ENCODE data around the gene MAN1C1.

The MAN1C1 gene

GRCh38 chr1:25747046-25747719 lies 130.6 kb downstream of the MAN1C1 start:
- Histone ChIP-seq H3K27ac (ENCODE audit: low read length) (no peak overlapping the region), H3K4me3 (ENCODE audit: low read length) (no peak overlapping the region)

GRCh38 chr1:25748531-25749205 lies 132.1 kb downstream of the MAN1C1 start:
- H3K36me3 ChIP-seq (ENCODE audit: insufficient read depth, low read depth, low read length): no peaks in the 10 kb centered on the region
- peaks cover 25% of the 10 kb centered on the region; the same call in 1 of the 2 replicates for H3K4me1 ChIP-seq (ENCODE audit: insufficient read depth, low read length)
- no peaks in the 10 kb centered on the region for H3K9me3 ChIP-seq (ENCODE audit: insufficient read depth, low read depth, low read length)
- H3K4me3 ChIP-seq (ENCODE audit: low read length): no peak overlapping the region
- no peak overlapping the region for H3K27ac ChIP-seq (ENCODE audit: low read length)
- 0 out of 2 replicates have a peak overlapping the region, but pooled peaks have one; percentile 8 for H3K9ac ChIP-seq (ENCODE audit: low read depth, low read length)
- no peaks in the 10 kb centered on the region for H3K27me3 ChIP-seq (ENCODE audit: insufficient read depth, low read length)

More at GRCh38 chr1:25747046-25747719, 130.6 kb downstream of the MAN1C1 start:
- Histone ChIP-seq H3K9ac (ENCODE audit: low read depth, low read length) (no peak overlapping the region), H3K27me3 (ENCODE audit: insufficient read depth, low read length) (no peaks in the 10 kb centered on the region), H3K36me3 (ENCODE audit: insufficient read depth, low read depth, low read length) (no peaks in the 10 kb centered on the region), H3K9me3 (ENCODE audit: insufficient read depth, low read depth, low read length) (no peaks in the 10 kb centered on the region), H3K4me1 (ENCODE audit: insufficient read depth, low read length) (peaks cover 25% of the 10 kb centered on the region; the same call in 1 of the 2 replicates)

GRCh38 chr1:25750923-25751605 lies 134.5 kb downstream of the MAN1C1 start:
- Histone ChIP-seq H3K27me3 (ENCODE audit: insufficient read depth, low read length) (no peaks in the 10 kb centered on the region), H3K4me3 (ENCODE audit: low read length) (no peak overlapping the region), H3K9me3 (ENCODE audit: insufficient read depth, low read depth, low read length) (no peaks in the 10 kb centered on the region), H3K27ac (ENCODE audit: low read length) (no peak overlapping the region), H3K9ac (ENCODE audit: low read depth, low read length) (no peak overlapping the region), H3K4me1 (ENCODE audit: insufficient read depth, low read length) (peaks cover 15% of the 10 kb centered on the region; the same call in 1 of the 2 replicates), H3K36me3 (ENCODE audit: insufficient read depth, low read depth, low read length) (no peaks in the 10 kb centered on the region)

- Histone ChIP-seq H3K36me3 (ENCODE audit: insufficient read depth, low read depth, low read length) (no peaks in the 10 kb centered on the region), H3K4me1 (ENCODE audit: insufficient read depth, low read length) (no peaks in the 10 kb centered on the region), H3K9ac (ENCODE audit: low read depth, low read length) (no peak overlapping the region), H3K27ac (ENCODE audit: low read length) (no peak overlapping the region), H3K4me3 (ENCODE audit: low read length) (no peak overlapping the region), H3K9me3 (ENCODE audit: insufficient read depth, low read depth, low read length) (no peaks in the 10 kb centered on the region), H3K27me3 (ENCODE audit: insufficient read depth, low read length) (no peaks in the 10 kb centered on the region)
Measured at GRCh38 chr1:25754470-25755181, 138.0 kb downstream of the MAN1C1 start.

GRCh38 chr1:25755475-25756125 lies 139.0 kb downstream of the MAN1C1 start:
- H3K9me3 ChIP-seq (ENCODE audit: insufficient read depth, low read depth, low read length): no peaks in the 10 kb centered on the region

DNA sequence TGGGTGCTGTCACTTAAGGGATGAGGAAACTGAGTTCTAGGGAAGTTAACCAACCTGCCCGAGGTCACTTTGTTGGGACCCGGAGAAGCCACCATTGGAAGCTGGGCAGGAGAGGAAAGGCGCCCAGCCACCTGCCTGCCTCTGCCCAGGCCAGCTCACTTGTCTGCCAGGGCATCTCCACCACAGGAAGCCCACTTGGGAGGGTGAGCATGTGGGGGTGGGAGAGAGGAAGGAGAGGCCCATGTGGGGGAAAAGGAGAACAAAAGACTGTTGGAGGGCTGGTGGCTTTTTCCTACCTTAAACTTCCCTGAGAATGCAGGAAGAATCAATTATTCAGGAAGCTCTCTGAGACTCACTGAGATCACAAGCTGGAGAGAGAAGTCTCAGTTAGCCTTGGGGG lies 139.6 kb downstream of the MAN1C1 start:
- Histone ChIP-seq H3K9ac (ENCODE audit: low read depth, low read length) (no peak overlapping the region), H3K36me3 (ENCODE audit: insufficient read depth, low read depth, low read length) (no peaks in the 10 kb centered on the region), H3K4me1 (ENCODE audit: insufficient read depth, low read length) (no peaks in the 10 kb centered on the region), H3K27me3 (ENCODE audit: insufficient read depth, low read length) (no peaks in the 10 kb centered on the region), H3K4me3 (ENCODE audit: low read length) (no peak overlapping the region), H3K9me3 (ENCODE audit: insufficient read depth, low read depth, low read length) (no peaks in the 10 kb centered on the region), H3K27ac (ENCODE audit: low read length) (no peak overlapping the region)

More at GRCh38 chr1:25755475-25756125, 139.0 kb downstream of the MAN1C1 start:
- Histone ChIP-seq H3K27me3 (ENCODE audit: insufficient read depth, low read length) (no peaks in the 10 kb centered on the region), H3K4me3 (ENCODE audit: low read length) (no peak overlapping the region), H3K27ac (ENCODE audit: low read length) (no peak overlapping the region), H3K9ac (ENCODE audit: low read depth, low read length) (no peak overlapping the region), H3K4me1 (ENCODE audit: insufficient read depth, low read length) (no peaks in the 10 kb centered on the region), H3K36me3 (ENCODE audit: insufficient read depth, low read depth, low read length) (no peaks in the 10 kb centered on the region)

DNA sequence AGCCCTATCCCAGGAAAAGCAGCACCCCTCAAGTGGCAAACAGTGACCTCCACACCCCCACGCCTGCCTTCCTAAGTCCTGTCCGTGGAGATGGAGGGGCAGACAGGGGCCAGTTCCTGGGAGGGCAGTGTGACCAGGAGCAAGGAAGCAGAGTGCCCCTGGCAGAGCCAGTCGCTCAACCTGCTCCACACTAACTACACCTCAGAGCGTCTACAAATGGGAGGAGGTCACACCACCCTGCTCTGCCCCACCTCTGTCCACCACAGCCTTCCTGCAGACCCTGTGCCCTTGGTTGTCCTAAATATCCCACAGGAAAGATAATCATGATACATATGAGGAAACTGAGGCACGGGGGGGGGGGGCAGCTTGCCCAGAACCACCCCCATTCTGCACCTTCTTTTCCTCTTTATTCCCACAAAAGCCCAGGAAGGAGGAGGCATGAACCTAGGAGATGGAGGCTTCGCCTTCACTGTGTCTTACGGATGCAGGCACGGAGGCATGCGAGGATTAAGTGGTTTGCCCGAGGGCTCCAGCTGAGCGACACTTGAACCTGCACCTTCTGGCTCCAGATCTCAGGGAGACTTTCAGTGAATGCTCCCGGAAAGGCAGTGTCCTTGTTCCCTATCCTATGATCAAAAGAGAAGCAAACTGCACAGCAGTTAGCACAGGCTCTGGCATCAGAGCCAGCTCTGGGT lies 140.7 kb downstream of the MAN1C1 start:
- H3K36me3 ChIP-seq (ENCODE audit: insufficient read depth, low read depth, low read length): no peaks in the 10 kb centered on the region
- H3K9ac ChIP-seq (ENCODE audit: low read depth, low read length): no peak overlapping the region
- H3K27me3 ChIP-seq (ENCODE audit: insufficient read depth, low read length): no peaks in the 10 kb centered on the region
- H3K4me1 ChIP-seq (ENCODE audit: insufficient read depth, low read length): no peaks in the 10 kb centered on the region
- H3K27ac ChIP-seq (ENCODE audit: low read length): no peak overlapping the region
- H3K4me3 ChIP-seq (ENCODE audit: low read length): no peak overlapping the region
- no peaks in the 10 kb centered on the region for H3K9me3 ChIP-seq (ENCODE audit: insufficient read depth, low read depth, low read length)

DNA sequence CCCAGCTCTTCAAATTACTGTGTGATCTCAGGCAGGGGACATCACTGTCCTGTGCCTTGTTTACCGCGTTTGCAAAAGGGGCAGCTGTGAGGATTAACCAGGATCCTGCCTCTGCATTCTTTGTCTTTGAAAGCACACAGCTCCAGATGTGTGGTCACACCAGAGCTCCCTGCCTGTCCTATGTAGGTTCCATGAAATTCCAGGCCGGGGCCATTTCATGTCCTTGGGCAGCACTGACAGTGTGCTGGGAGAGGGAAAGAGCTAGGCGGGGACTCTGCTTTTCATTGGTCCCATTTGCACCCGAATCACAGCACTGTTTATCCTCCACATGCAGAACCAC lies 141.2 kb downstream of the MAN1C1 start:
- H3K4me1 ChIP-seq (ENCODE audit: insufficient read depth, low read length): no peaks in the 10 kb centered on the region
- H3K27ac ChIP-seq (ENCODE audit: low read length): no peak overlapping the region
- no peaks in the 10 kb centered on the region for H3K9me3 ChIP-seq (ENCODE audit: insufficient read depth, low read depth, low read length)
- no peaks in the 10 kb centered on the region for H3K36me3 ChIP-seq (ENCODE audit: insufficient read depth, low read depth, low read length)
- H3K9ac ChIP-seq (ENCODE audit: low read depth, low read length): no peak overlapping the region
- no peaks in the 10 kb centered on the region for H3K27me3 ChIP-seq (ENCODE audit: insufficient read depth, low read length)
- no peak overlapping the region for H3K4me3 ChIP-seq (ENCODE audit: low read length)

DNA sequence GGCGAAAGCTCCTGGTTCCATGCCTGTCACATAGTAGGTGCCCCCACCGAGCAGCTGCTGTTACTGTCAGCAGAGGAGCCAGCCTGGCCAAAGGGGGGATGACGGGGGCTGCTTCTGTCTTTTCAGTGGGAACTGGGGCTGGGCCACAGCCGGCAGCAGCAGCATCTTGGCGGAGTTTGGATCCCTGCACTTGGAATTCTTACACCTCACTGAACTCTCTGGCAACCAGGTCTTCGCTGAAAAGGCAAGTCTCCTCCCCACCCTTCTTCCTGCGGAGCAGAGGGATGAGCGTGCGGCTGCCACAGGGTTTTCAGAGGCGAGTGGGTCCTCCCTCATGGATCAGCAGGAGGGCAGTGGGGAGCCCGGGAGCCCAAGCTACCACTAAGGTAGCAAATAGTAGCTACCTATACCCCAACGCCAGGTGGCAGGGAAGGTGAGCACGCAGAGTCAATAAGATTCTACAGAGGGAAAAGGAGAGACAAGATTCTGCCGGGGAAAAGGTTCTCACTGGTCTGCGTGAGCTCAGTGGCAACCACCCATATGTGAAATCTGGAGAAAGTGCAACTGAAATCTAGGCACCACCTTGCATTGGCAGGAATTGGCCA lies 142.0 kb downstream of the MAN1C1 start:
- H3K4me1 ChIP-seq (ENCODE audit: insufficient read depth, low read length): no peaks in the 10 kb centered on the region
- H3K36me3 ChIP-seq (ENCODE audit: insufficient read depth, low read depth, low read length): no peaks in the 10 kb centered on the region
- no peaks in the 10 kb centered on the region for H3K27me3 ChIP-seq (ENCODE audit: insufficient read depth, low read length)
- no peaks in the 10 kb centered on the region for H3K9me3 ChIP-seq (ENCODE audit: insufficient read depth, low read depth, low read length)
- no peak overlapping the region for H3K27ac ChIP-seq (ENCODE audit: low read length)
- no peak overlapping the region for H3K4me3 ChIP-seq (ENCODE audit: low read length)
- no peak overlapping the region for H3K9ac ChIP-seq (ENCODE audit: low read depth, low read length)

DNA sequence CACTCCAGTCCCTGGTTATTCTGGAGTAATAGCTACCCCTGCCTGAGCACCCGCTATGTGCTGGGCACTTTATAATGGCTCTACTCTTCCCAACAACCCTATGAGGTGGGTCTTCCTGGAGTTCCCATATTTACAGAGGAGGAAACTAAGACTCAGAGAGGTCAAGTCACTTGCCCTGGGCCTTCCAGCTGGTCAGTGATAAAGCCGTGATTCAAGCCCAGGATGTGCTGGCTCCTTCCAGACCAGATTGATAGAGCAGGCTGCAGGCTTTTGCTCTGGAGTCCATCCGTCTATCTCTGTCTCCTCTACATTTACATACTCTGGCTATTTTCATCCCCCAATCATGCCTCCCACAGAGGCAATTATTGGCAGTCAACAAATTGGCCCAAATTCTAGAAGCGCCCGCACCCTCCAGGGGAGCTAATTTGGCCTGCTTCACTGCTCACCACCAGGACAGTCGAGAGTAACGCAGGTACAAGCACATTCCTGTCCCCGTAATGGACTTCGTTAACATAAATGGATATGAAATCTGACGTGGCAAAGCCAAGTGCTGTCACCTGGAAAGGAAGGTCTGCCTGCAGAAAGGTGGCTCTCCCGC lies 143.6 kb downstream of the MAN1C1 start:
- no peaks in the 10 kb centered on the region for H3K36me3 ChIP-seq (ENCODE audit: insufficient read depth, low read depth, low read length)
- no peak overlapping the region for H3K9ac ChIP-seq (ENCODE audit: low read depth, low read length)
- no peaks in the 10 kb centered on the region for H3K27me3 ChIP-seq (ENCODE audit: insufficient read depth, low read length)

More for the DNA sequence above, 143.6 kb downstream of the MAN1C1 start:
- Histone ChIP-seq H3K27ac (ENCODE audit: low read length) (no peak overlapping the region), H3K4me1 (ENCODE audit: insufficient read depth, low read length) (no peaks in the 10 kb centered on the region), H3K4me3 (ENCODE audit: low read length) (no peak overlapping the region), H3K9me3 (ENCODE audit: insufficient read depth, low read depth, low read length) (no peaks in the 10 kb centered on the region)
